ENCODE measurements around the gene NAA15. TPM values are rescaled to one million over a fixed set of nuclear protein-coding genes. Genes with fewer than 3 reads are reported as not detected.
"Not testable (repeated sequence)": the region's sequence is repeated elsewhere in the genome, so short reads cannot be mapped to it uniquely, and the experiment has no call there.

The NAA15 gene
- total RNA-seq, 1 experiment from 2014 or later: 55.0 TPM

DNA sequence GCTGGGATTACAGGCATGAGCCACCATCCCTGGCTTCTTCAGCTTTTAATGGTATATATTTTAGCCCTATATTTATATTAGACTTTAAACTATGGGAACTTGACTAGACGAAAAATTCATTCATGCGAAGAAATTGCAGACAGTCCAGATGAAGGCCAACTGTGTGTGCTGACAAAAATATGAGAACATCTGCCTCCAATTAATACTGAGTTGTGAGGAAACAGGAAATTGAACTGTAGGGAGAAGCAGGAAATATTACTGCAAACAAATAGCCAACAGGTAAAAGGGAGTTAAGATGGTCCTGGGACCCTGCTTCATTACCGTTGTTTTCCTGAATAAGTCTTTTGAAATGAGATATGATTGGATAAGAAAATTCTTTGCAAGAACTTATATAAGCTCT lies 47.6 kb upstream of the NAA15 start:
- POLR2A ChIA-PET: no interaction called here
- TF ChIP-seq TCF7L2 (IDR thresholded peaks at IDR 0.05; ENCODE audit: low read depth, low read length) (no peak), POLR2AphosphoS5 (IDR thresholded peaks at IDR 0.05; ENCODE audit: low read depth, low read length) (no peak), SIN3A (IDR thresholded peaks at IDR 0.05; ENCODE audit: borderline replicate concordance, insufficient read depth, low read depth, low read length) (no peak)
- TF ChIP-seq, protein P1, sequence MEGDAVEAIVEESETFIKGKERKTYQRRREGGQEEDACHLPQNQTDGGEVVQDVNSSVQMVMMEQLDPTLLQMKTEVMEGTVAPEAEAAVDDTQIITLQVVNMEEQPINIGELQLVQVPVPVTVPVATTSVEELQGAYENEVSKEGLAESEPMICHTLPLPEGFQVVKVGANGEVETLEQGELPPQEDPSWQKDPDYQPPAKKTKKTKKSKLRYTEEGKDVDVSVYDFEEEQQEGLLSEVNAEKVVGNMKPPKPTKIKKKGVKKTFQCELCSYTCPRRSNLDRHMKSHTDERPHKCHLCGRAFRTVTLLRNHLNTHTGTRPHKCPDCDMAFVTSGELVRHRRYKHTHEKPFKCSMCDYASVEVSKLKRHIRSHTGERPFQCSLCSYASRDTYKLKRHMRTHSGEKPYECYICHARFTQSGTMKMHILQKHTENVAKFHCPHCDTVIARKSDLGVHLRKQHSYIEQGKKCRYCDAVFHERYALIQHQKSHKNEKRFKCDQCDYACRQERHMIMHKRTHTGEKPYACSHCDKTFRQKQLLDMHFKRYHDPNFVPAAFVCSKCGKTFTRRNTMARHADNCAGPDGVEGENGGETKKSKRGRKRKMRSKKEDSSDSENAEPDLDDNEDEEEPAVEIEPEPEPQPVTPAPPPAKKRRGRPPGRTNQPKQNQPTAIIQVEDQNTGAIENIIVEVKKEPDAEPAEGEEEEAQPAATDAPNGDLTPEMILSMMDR (IDR thresholded peaks at IDR 0.05): no peak
- TF ChIP-seq, protein P2, sequence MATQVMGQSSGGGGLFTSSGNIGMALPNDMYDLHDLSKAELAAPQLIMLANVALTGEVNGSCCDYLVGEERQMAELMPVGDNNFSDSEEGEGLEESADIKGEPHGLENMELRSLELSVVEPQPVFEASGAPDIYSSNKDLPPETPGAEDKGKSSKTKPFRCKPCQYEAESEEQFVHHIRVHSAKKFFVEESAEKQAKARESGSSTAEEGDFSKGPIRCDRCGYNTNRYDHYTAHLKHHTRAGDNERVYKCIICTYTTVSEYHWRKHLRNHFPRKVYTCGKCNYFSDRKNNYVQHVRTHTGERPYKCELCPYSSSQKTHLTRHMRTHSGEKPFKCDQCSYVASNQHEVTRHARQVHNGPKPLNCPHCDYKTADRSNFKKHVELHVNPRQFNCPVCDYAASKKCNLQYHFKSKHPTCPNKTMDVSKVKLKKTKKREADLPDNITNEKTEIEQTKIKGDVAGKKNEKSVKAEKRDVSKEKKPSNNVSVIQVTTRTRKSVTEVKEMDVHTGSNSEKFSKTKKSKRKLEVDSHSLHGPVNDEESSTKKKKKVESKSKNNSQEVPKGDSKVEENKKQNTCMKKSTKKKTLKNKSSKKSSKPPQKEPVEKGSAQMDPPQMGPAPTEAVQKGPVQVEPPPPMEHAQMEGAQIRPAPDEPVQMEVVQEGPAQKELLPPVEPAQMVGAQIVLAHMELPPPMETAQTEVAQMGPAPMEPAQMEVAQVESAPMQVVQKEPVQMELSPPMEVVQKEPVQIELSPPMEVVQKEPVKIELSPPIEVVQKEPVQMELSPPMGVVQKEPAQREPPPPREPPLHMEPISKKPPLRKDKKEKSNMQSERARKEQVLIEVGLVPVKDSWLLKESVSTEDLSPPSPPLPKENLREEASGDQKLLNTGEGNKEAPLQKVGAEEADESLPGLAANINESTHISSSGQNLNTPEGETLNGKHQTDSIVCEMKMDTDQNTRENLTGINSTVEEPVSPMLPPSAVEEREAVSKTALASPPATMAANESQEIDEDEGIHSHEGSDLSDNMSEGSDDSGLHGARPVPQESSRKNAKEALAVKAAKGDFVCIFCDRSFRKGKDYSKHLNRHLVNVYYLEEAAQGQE (IDR thresholded peaks at IDR 0.05; ENCODE audit: insufficient read depth in 1 of 2, low read depth in 2 of 2, low read length in 1 of 2): no peak

DNA sequence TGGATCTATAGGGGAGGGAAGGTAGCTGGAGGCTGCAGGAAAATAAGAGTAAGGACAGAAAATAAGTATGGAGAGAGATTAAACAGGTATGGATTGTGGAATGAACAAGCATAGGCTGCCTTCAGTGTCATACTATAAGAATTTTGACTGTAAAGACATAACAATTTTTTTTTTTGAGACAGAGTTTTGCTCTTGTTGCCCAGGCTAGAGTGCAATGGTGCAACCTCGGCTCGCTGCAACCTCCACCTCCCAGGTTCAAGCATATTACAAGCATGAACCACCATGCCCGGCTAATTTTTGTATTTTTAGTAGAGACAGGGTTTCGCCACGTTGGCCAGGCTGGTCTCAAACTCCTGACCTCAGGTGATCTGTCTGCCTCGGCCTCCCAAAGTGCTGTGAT lies 45.7 kb upstream of the NAA15 start:
- H3K4me3 ChIP-seq (ENCODE audit: low read depth in 2 of 2, low read length in 2 of 2); CTCF ChIA-PET; H3K9me3 ChIP-seq (ENCODE audit: control insufficient read depth, insufficient read depth, low read depth, low read length); POLR2A ChIA-PET; H3K27ac ChIP-seq (ENCODE audit: low read length); H3K4me1 ChIP-seq (ENCODE audit: control insufficient read depth, insufficient read depth, low read length); BruUV-seq (replicated peaks); DNase-seq (ENCODE audit: low read depth, low spot score); H3K27me3 ChIP-seq (ENCODE audit: control insufficient read depth, insufficient read depth, low read length); intact Hi-C loops (cut with micrococcal nuclease; ENCODE audit: unreplicated experiment); in situ Hi-C loops (cut with HindIII; ENCODE audit: low pct_unique_long_range_greater_than_20kb, low sequenced_read_pairs); ATAC-seq; H3K36me3 ChIP-seq (ENCODE audit: control insufficient read depth, insufficient read depth, low read length): not testable (repeated sequence)

More for the DNA sequence above, 47.6 kb upstream of the NAA15 start:
- CTCF ChIA-PET: interaction anchor here (0.7 kb wide), 1 partner anchor 76 kb away, joined by 8 read pairs; no protein-coding TSS in a partner anchor
- H3K36me3 ChIP-seq (ENCODE audit: control insufficient read depth, insufficient read depth, low read length): no peaks in the 10 kb centered on the region
- DNase-seq (ENCODE audit: low read depth, low spot score) (no peak), ATAC-seq (no peak)
- no TSS peak for BruUV-seq (replicated peaks)
- H3K27ac ChIP-seq (ENCODE audit: low read length): no peak overlapping the region
- H3K9me3 ChIP-seq (ENCODE audit: control insufficient read depth, insufficient read depth, low read depth, low read length): no peaks in the 10 kb centered on the region
- H3K27me3 ChIP-seq (ENCODE audit: control insufficient read depth, insufficient read depth, low read length): no peaks in the 10 kb centered on the region
- in situ Hi-C loops (cut with HindIII; ENCODE audit: low pct_unique_long_range_greater_than_20kb, low sequenced_read_pairs): no loop called here
- no peak overlapping the region for H3K4me3 ChIP-seq (ENCODE audit: low read depth in 2 of 2, low read length in 2 of 2)
- no peaks in the 10 kb centered on the region for H3K4me1 ChIP-seq (ENCODE audit: control insufficient read depth, insufficient read depth, low read length)
- intact Hi-C loops (cut with micrococcal nuclease; ENCODE audit: unreplicated experiment): no loop called here

DNA sequence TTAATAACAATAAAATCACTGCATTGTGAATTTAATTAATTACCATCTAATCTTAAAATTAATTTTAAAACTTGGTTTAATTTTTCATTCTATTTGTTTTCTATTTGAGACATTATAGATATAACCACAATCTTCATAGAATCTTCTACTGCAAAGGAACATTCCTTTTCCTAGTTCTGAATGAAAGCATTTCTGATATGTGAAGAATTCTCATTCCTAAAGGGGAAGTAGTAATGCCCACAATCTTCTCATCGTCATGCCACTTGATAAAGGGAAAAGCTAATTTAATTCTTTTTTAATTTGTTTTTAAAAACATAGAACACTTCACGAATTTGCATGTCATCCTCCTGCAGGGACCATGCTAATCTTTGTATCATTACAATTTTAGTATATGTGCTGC lies 45.0 kb upstream of the NAA15 start:
- CTCF ChIA-PET: no interaction called here
- no peak for ATAC-seq

More for the DNA sequence above, 45.0 kb upstream of the NAA15 start:
- Histone ChIP-seq H3K27ac (ENCODE audit: low read length) (no peak overlapping the region), H3K4me3 (ENCODE audit: low read depth in 2 of 2, low read length in 2 of 2) (no peak overlapping the region), H3K36me3 (ENCODE audit: control insufficient read depth, insufficient read depth, low read length) (no peaks in the 10 kb centered on the region), H3K4me1 (ENCODE audit: control insufficient read depth, insufficient read depth, low read length) (no peaks in the 10 kb centered on the region), H3K27me3 (ENCODE audit: control insufficient read depth, insufficient read depth, low read length) (no peaks in the 10 kb centered on the region), H3K9me3 (ENCODE audit: control insufficient read depth, insufficient read depth, low read depth, low read length) (no peaks in the 10 kb centered on the region)
- intact Hi-C loops (cut with micrococcal nuclease; ENCODE audit: unreplicated experiment) (no loop called here), in situ Hi-C loops (cut with HindIII; ENCODE audit: low pct_unique_long_range_greater_than_20kb, low sequenced_read_pairs) (no loop called here)
- TF ChIP-seq, protein P2 (IDR thresholded peaks at IDR 0.05; ENCODE audit: insufficient read depth in 1 of 2, low read depth in 2 of 2, low read length in 1 of 2): no peak
- TF ChIP-seq TCF7L2 (IDR thresholded peaks at IDR 0.05; ENCODE audit: low read depth, low read length): no peak
- no TSS peak for BruUV-seq (replicated peaks)
- DNase-seq (ENCODE audit: low read depth, low spot score): no peak
- POLR2A ChIA-PET: no interaction called here

Data from Panc1 (cell line).